Liver (tissue), 9 donors: ENCODE results near the gene LRMDA. TPM values are rescaled to one million over a fixed set of nuclear protein-coding genes. Genes with fewer than 3 reads are reported as not detected.

ENCODE experiments used
- DNase-seq: peaks from one replicate; pipeline ENCODE4 v3.0.0-alpha.2; 2017; ENCODE audit warnings: low spot score
- H3K27ac ChIP-seq, 2 donors: one replicate each; pipeline ENCODE4 v1.7.0; 2013; ENCODE audit warnings: inconsistent platforms in 2 of 2, low read length in 2 of 2, control low read depth in 1 of 2, low read depth in 1 of 2, mild to moderate bottlenecking in 1 of 2
- H3K27me3 ChIP-seq, 4 donors: one replicate each; pipeline versions ENCODE4 v1.6.1 to v1.7.0; 2013; ENCODE audit warnings: low read length in 3 of 4, inconsistent platforms in 1 of 4, mild to moderate bottlenecking in 1 of 4, moderate library complexity in 1 of 4; ENCODE audit not compliant: control insufficient read depth in 4 of 4, insufficient read depth in 4 of 4
- H3K36me3 ChIP-seq, 4 donors: one replicate each; pipeline versions ENCODE4 v1.6.1 to v1.7.0; 2013; ENCODE audit warnings: low read length in 3 of 4, mild to moderate bottlenecking in 3 of 4, low read depth in 1 of 4, moderate library complexity in 1 of 4; ENCODE audit not compliant: control insufficient read depth in 4 of 4, insufficient read depth in 3 of 4
- H3K4me1 ChIP-seq, 4 donors: one replicate each; pipeline versions ENCODE4 v1.6.1 to v1.7.0; 2013; ENCODE audit warnings: low read length in 3 of 4, mild to moderate bottlenecking in 3 of 4, moderate library complexity in 1 of 4; ENCODE audit not compliant: control insufficient read depth in 4 of 4, insufficient read depth in 4 of 4
- H3K4me3 ChIP-seq, 3 donors: one replicate each; pipeline versions ENCODE4 v1.6.1 to v1.7.0; 2013; ENCODE audit warnings: low read length in 3 of 3, control low read depth in 1 of 3, low read depth in 1 of 3, mild to moderate bottlenecking in 1 of 3
- H3K9ac ChIP-seq, 2 donors: one replicate each; pipeline ENCODE4 v1.7.0; 2013; ENCODE audit warnings: low read length in 2 of 2, mild to moderate bottlenecking in 2 of 2, moderate library complexity in 2 of 2, control low read depth in 1 of 2, low read depth in 1 of 2
- H3K9me3 ChIP-seq, 4 donors: one replicate each; pipeline versions ENCODE4 v1.6.1 to v1.7.0; 2013; ENCODE audit warnings: low read length in 3 of 4; ENCODE audit not compliant: control insufficient read depth in 4 of 4
- ATF3 ChIP-seq: IDR thresholded peaks from 2 replicates; pipeline ENCODE4 v1.6.1; 2016; ENCODE audit warnings: antibody characterized with exemption
- CTCF ChIP-seq: fragments of 150-350 bp; IDR thresholded peaks from 2 replicates; pipeline ENCODE4 v1.5.1; 2017; ENCODE audit warnings: improper control_type of control experiment, low read depth, low read length; ENCODE audit not compliant: missing input control
- EGR1 ChIP-seq, 2 donors: IDR thresholded peaks; 2 replicates each; pipeline ENCODE4 v1.6.1; 2016 to 2018; ENCODE audit warnings: antibody characterized with exemption in 2 of 2, low read depth in 2 of 2
- FOXA1 ChIP-seq: IDR thresholded peaks from 2 replicates; pipeline ENCODE4 v1.6.1; 2016; ENCODE audit warnings: antibody characterized with exemption
- FOXA2 ChIP-seq: IDR thresholded peaks from 2 replicates; pipeline ENCODE4 v1.6.1; 2016; ENCODE audit warnings: antibody characterized with exemption
- GABPA ChIP-seq, 2 donors: IDR thresholded peaks in 1 of 2; conservative IDR thresholded peaks in 1 of 2; 2 replicates each; pipeline ENCODE4 v1.6.1; 2016; ENCODE audit warnings: antibody characterized with exemption in 2 of 2, mild to moderate bottlenecking in 1 of 2, moderate library complexity in 1 of 2
- HNF4A ChIP-seq, 2 donors: conservative IDR thresholded peaks; 2 replicates each; pipeline ENCODE4 v1.6.1; 2016; ENCODE audit warnings: antibody characterized with exemption in 2 of 2, mild to moderate bottlenecking in 2 of 2
- HNF4G ChIP-seq: IDR thresholded peaks from 2 replicates; pipeline ENCODE4 v1.6.1; 2016; ENCODE audit warnings: antibody characterized with exemption
- JUND ChIP-seq, 2 donors: IDR thresholded peaks; 2 replicates each; pipeline ENCODE4 v1.6.1; 2016; ENCODE audit warnings: antibody characterized with exemption in 2 of 2
- NR2F2 ChIP-seq: IDR thresholded peaks from 2 replicates; pipeline ENCODE4 v1.6.1; 2016; ENCODE audit warnings: antibody characterized with exemption
- RAD21 ChIP-seq, 2 donors: IDR thresholded peaks; 2 replicates each; pipeline ENCODE4 v1.6.1; 2016; ENCODE audit warnings: antibody characterized with exemption in 2 of 2, mild to moderate bottlenecking in 2 of 2
- REST ChIP-seq: IDR thresholded peaks from 2 replicates; pipeline ENCODE4 v1.6.1; 2016; ENCODE audit warnings: antibody characterized with exemption, mild to moderate bottlenecking
- RXRA ChIP-seq, 2 donors: IDR thresholded peaks; 2 replicates each; pipeline ENCODE4 v1.6.1; 2017 to 2018; ENCODE audit warnings: antibody characterized with exemption in 2 of 2, mild to moderate bottlenecking in 1 of 2
- SP1 ChIP-seq: IDR thresholded peaks from 2 replicates; pipeline ENCODE4 v1.6.1; 2018; ENCODE audit warnings: antibody characterized with exemption, mild to moderate bottlenecking
- TAF1 ChIP-seq: conservative IDR thresholded peaks from 2 replicates; pipeline ENCODE4 v1.6.1; 2016; ENCODE audit warnings: antibody characterized with exemption, mild to moderate bottlenecking
- YY1 ChIP-seq: IDR thresholded peaks from 2 replicates; pipeline ENCODE4 v1.6.1; 2016; ENCODE audit warnings: antibody characterized with exemption, mild to moderate bottlenecking
- WGBS: extraction: QIAGEN DNeasy Blood & Tissue Kit; methylation state at CpG from one replicate; pipeline ENCODE4 v1.1.7; 2013; 5-methylcytosine and 5-hydroxymethylcytosine counted together
- polyA plus RNA-seq, 2 donors: library from polyadenylated mRNA; stranded (reverse) in 1 of 2; unstranded in 1 of 2; fragments of 200-250 nt in 1 of 2; fragments of >200 nt in 1 of 2; fragmentation: Nextera tagmentation in 1 of 2; extraction: Ambion mirVana in 1 of 2; gene quantifications; one replicate each; pipeline versions ENCODE4 v1.2.1 to v1.2.3, GENCODE V29; 2013 to 2015
- total RNA-seq, 2 donors: library from RNA; depleted of rRNA; stranded (reverse); fragments of >200 nt; gene quantifications; one replicate each; pipeline ENCODE4 v1.2.3, GENCODE V29; 2014
- TF ChIP-seq, protein P1 (sequence below): IDR thresholded peaks from 2 replicates; pipeline ENCODE4 v1.6.1; 2016; ENCODE audit warnings: antibody characterized with exemption
- TF ChIP-seq, protein P2 (sequence below): IDR thresholded peaks from 2 replicates; pipeline ENCODE4 v1.6.1; 2016; ENCODE audit warnings: antibody characterized with exemption
- donor health status: healthy.
- donor health status: healthy.
- donor health status: healthy.
- donor health status: healthy.
- donor health status: healthy.

LRMDA gene
- total and polyA plus RNA-seq, 4 donors = 7.9 to 15.8 (median 11.3) TPM

DNA sequence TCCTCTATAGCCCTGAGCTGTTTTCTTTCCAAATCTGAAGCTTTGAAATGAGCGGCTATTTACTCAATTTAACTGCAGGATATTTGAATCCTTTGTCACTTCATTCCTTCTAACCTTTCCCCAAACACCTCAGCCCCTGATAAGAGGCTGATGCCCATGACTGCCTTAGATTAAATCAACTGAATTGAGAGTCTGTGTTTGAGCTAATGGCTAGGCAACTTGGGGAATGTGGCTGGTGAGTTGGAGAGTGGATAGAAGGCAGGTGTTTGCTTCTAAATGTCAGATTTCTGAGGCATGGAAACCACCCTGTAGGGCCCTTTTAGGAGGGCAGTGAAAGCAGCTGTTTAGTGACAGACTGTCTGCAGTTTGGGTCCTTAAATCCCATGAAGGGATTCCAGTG, 759.9 kb downstream of the LRMDA start (continued):
- TF ChIP-seq CTCF (no peak), HNF4A (conservative IDR thresholded peaks at IDR 0.05) (no peak), GABPA (IDR thresholded peaks at IDR 0.05 in 1 of 2, conservative IDR thresholded peaks at IDR 0.05 in 1 of 2) (no peak)

DNA sequence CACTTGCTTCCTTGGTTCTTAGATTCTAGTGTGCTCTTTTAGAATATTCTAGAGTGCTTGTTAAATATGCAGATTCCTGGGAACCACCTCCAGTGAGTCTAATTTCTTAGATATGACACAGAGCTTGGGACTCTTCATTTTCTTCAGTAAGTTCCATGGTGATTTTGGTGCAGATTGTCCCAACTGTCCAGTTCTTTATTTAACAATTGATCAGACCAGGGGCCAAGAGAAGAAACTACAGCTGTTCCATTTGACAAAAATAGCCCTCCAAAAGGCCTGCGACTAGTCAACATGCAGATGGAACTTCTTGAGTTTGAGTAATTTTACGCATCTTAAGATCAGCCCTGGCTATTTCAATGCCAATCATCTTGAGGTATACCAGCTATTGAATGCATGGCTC, 760.7 kb downstream of the LRMDA start:
- no peak overlapping the region for H3K27ac ChIP-seq
- no peak overlapping the region for H3K4me3 ChIP-seq
- 95% methylated on average over 2 of the region's 2 CpGs for WGBS
- no peak for DNase-seq
- H3K4me1 ChIP-seq = peaks cover 0 to 6% (median 3%) of the 10 kb centered on the region in 4 donors
- H3K27me3 ChIP-seq = no peaks in the 10 kb centered on the region
- no peak overlapping the region for H3K9ac ChIP-seq
- H3K36me3 ChIP-seq = no peaks in the 10 kb centered on the region
- H3K9me3 ChIP-seq = no peaks in the 10 kb centered on the region
- TF ChIP-seq ATF3 (no peak), GABPA (IDR thresholded peaks at IDR 0.05 in 1 of 2, conservative IDR thresholded peaks at IDR 0.05 in 1 of 2) (no peak), CTCF (no peak), FOXA1 (no peak), FOXA2 (no peak), JUND (IDR thresholded peaks at IDR 0.05) (no peak), REST (no peak), NR2F2 (no peak), EGR1 (IDR thresholded peaks at IDR 0.05; ENCODE audit: low read depth in 2 of 2) (no peak), SP1 (no peak), RXRA (IDR thresholded peaks at IDR 0.05) (no peak), TAF1 (no peak), YY1 (no peak), HNF4G (no peak), RAD21 (IDR thresholded peaks at IDR 0.05) (no peak), HNF4A (conservative IDR thresholded peaks at IDR 0.05) (no peak)
- TF ChIP-seq, protein P1, sequence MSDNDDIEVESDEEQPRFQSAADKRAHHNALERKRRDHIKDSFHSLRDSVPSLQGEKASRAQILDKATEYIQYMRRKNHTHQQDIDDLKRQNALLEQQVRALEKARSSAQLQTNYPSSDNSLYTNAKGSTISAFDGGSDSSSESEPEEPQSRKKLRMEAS = no peak
- TF ChIP-seq, protein P2, sequence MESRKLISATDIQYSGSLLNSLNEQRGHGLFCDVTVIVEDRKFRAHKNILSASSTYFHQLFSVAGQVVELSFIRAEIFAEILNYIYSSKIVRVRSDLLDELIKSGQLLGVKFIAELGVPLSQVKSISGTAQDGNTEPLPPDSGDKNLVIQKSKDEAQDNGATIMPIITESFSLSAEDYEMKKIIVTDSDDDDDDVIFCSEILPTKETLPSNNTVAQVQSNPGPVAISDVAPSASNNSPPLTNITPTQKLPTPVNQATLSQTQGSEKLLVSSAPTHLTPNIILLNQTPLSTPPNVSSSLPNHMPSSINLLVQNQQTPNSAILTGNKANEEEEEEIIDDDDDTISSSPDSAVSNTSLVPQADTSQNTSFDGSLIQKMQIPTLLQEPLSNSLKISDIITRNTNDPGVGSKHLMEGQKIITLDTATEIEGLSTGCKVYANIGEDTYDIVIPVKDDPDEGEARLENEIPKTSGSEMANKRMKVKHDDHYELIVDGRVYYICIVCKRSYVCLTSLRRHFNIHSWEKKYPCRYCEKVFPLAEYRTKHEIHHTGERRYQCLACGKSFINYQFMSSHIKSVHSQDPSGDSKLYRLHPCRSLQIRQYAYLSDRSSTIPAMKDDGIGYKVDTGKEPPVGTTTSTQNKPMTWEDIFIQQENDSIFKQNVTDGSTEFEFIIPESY = no peak
